Epithelial cell of proximal tubule (primary cell): ENCODE measurements around the gene CRTAP. TPM values are rescaled to one million over a fixed set of nuclear protein-coding genes. Genes with fewer than 3 reads are reported as not detected.
"Not testable (repeated sequence)": the region's sequence is repeated elsewhere in the genome, so short reads cannot be mapped to it uniquely, and the experiment has no call there.

ENCODE experiments used
- DNase-seq: peaks from one replicate; pipeline ENCODE4 v3.0.0-alpha.2; 2011; ENCODE audit warnings: low read depth
- H3K4me3 ChIP-seq: 2 replicates; pipeline ENCODE4 v1.5.1; 2011; ENCODE audit warnings: low read depth, mild to moderate bottlenecking, low read length
- total RNA-seq: library from RNA; depleted of rRNA; stranded (reverse); fragments of >200 nt; gene quantifications from 2 replicates; pipeline ENCODE4 v1.2.3, GENCODE V29; 2015
- TF ChIP-seq, protein P1 (sequence below): conservative IDR thresholded peaks from 2 replicates; pipeline ENCODE4 v1.5.1; 2012; ENCODE audit warnings: low read depth, mild to moderate bottlenecking, low read length

CRTAP gene
- total RNA-seq, 1 donor from 2014 or later = 193 TPM

DNA sequence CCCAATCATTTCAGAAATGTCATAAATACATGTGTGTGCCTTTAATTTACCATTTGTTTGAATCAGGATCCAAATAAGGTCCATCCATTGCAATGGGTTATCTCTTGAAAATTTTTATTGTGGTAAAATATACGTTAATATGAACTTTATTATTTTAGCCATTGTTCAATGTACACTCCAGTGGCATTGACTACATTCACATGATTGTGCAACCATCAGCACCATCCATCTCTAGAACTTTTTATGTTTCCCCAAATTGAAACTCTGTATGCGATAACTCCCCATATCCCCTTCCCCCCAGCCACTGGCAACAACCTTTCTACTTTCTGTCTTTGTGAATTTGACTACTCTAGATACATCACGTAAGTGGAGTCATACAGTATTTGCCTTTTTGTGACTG lies 12.0 kb downstream of the CRTAP start:
- TF ChIP-seq, protein P1, sequence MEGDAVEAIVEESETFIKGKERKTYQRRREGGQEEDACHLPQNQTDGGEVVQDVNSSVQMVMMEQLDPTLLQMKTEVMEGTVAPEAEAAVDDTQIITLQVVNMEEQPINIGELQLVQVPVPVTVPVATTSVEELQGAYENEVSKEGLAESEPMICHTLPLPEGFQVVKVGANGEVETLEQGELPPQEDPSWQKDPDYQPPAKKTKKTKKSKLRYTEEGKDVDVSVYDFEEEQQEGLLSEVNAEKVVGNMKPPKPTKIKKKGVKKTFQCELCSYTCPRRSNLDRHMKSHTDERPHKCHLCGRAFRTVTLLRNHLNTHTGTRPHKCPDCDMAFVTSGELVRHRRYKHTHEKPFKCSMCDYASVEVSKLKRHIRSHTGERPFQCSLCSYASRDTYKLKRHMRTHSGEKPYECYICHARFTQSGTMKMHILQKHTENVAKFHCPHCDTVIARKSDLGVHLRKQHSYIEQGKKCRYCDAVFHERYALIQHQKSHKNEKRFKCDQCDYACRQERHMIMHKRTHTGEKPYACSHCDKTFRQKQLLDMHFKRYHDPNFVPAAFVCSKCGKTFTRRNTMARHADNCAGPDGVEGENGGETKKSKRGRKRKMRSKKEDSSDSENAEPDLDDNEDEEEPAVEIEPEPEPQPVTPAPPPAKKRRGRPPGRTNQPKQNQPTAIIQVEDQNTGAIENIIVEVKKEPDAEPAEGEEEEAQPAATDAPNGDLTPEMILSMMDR = no peak
- H3K4me3 ChIP-seq = no peak overlapping the region
- no peak for DNase-seq

DNA sequence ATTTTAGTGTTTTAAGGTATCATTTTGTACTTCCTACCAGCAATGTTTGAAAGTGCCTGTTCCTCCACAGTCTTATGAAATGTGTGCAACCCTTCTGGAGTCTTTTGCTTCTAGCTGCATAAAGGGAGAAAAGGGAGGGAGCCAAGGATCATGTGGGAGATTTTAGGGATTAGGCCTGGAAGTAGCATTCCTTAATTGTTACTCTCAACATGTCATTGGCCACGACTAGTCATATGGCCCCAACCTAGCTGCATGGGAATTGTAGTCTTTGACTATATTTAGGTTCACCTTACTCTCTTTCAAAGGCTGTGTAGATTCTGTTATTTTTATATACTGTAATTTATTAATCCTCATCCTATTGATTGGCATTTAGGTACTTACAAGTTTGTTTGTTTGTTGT lies 14.9 kb downstream of the CRTAP start:
- no peak overlapping the region for H3K4me3 ChIP-seq
- no peak for DNase-seq
- TF ChIP-seq, protein P1 = no peak

GRCh38 chr3:33130144-33130543 lies 16.3 kb downstream of the CRTAP start:
- TF ChIP-seq, protein P1 = no peak
- no peak overlapping the region for H3K4me3 ChIP-seq

DNA sequence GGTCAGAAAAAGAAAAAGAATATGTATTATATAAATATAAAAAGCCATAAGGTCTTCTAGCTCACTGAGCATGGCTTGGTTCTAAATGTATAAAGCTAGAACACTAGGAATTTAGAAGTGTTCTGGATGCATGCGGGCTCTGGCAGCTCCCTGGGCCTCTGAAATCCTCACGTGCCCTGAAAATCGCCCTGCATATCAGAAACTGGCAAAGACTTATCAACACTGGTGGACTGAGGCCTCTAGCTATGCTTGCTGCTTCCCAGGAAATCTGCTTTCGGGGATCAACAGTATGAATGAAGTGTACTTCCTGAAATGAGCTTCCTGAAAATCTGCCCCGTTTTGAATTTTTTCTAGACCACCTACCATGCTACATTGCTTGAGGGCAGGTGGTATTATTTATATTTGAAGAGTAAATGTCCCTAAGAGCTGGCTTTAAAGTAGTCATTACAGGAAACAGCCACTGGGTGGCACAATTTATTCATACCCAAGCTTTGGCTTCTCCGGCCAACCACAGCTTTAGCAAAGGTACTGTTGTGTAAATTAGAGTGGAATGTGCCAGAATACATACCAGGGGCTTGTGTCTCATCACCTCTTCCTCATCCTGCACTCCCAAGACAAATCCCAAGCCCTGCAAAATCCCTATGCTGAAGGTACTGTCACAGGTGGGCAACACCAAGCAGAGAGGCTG lies 17.7 kb downstream of the CRTAP start:
- no peak overlapping the region for H3K4me3 ChIP-seq
- TF ChIP-seq, protein P1 = peak; percentile 74
- DNase-seq = peak; percentile 25

More at GRCh38 chr3:33130144-33130543, 16.3 kb downstream of the CRTAP start:
- no peak for DNase-seq

- DNase-seq = no peak
- TF ChIP-seq, protein P1 = no peak
- H3K4me3 ChIP-seq = no peak overlapping the region
These were observed 18.2 kb downstream of the CRTAP start for GRCh38 chr3:33132019-33132360.

- no peak overlapping the region for H3K4me3 ChIP-seq
- DNase-seq = no peak
- TF ChIP-seq, protein P1 = no peak
These were observed 20.3 kb downstream of the CRTAP start for GRCh38 chr3:33134026-33134625.

DNA sequence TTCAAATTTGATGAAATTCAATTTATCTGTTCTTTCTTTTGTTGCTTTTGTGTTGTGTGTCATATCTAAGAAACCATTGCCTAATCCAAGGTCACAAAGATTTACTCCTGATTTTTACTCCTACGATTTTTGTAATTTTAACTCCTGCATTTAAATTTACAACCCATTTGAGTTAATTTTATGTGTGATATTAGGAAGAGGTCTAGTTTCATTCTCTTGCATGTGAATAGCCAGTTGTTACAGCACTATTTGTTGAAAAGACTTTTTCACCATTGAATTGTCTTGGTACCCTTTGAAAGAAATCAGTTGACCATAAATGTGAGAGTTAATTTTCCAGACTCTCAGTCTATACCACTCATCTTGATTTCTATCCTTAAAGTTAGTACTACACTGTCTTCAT lies 23.9 kb downstream of the CRTAP start:
- no peak for DNase-seq
- TF ChIP-seq, protein P1 = no peak
- no peak overlapping the region for H3K4me3 ChIP-seq

- not testable (repeated sequence) for H3K4me3 ChIP-seq, DNase-seq
These were observed 25.3 kb downstream of the CRTAP start for GRCh38 chr3:33139006-33139623.
